GM19239 (cell line): Measurements from ENCODE around the gene TPRN.

Experiments
- DNase-seq: peaks from one replicate; pipeline ENCODE4 v3.0.0; 2011; ENCODE audit warnings: low spot score; ENCODE audit not compliant: insufficient read length
- FAIRE-seq: peaks from 2 replicates; lab custom pipeline; 2011; peaks lifted over from hg19 to GRCh38; lab: Jason Lieb, UNC

TPRN gene

GRCh38 chr9:137213160-137214060 lies 12.9 kb upstream of the TPRN start:
- DNase-seq, result no peak
- FAIRE-seq, result no peak

- FAIRE-seq, result no peak
- DNase-seq, result no peak
These were observed 12.0 kb upstream of the TPRN start for GRCh38 chr9:137212520-137212919.

- FAIRE-seq, result no peak
- no peak for DNase-seq
These were observed 11.0 kb upstream of the TPRN start for GRCh38 chr9:137211532-137211931.

- FAIRE-seq (no peak), DNase-seq (no peak)
These were observed 6.1 kb upstream of the TPRN start for GRCh38 chr9:137206602-137207001.

GRCh38 chr9:137205126-137206069 lies 4.9 kb upstream of the TPRN start, which contains the start of the genes NDOR1 and TMEM203:
TSS of gene NDOR1 (plus strand) at chr9:137205700. CDS start at chr9:137205778, 78 bp downstream.
TSS of gene TMEM203 (minus strand) at chr9:137205648. CDS start at chr9:137205414, 234 bp downstream.
- peak; percentile 98 for DNase-seq
- peak; percentile 89 for FAIRE-seq

GRCh38 chr9:137204731-137205125 lies 4.2 kb upstream of the TPRN start:
- DNase-seq (no peak), FAIRE-seq (no peak)

- FAIRE-seq, result no peak
- DNase-seq, result no peak
These were observed 2.4 kb upstream of the TPRN start for GRCh38 chr9:137202966-137203365.

GRCh38 chr9:137201205-137201868 lies 796 bp upstream of the TPRN start:
- FAIRE-seq, result peak; percentile 11

GRCh38 chr9:137199411-137200121 lies 975 bp downstream of the TPRN start:
- no peak for FAIRE-seq

More at GRCh38 chr9:137201205-137201868, 796 bp upstream of the TPRN start:
- DNase-seq, result no peak

GRCh38 chr9:137198902-137199283 lies 1.6 kb downstream of the TPRN start:
- no peak for DNase-seq
- no peak for FAIRE-seq

More at GRCh38 chr9:137199411-137200121, 975 bp downstream of the TPRN start:
- DNase-seq, result no peak

GRCh38 chr9:137198051-137198901 lies 2.3 kb downstream of the TPRN start:
- FAIRE-seq, result no peak
- DNase-seq, result no peak

- DNase-seq (no peak), FAIRE-seq (no peak)
These were observed 4.9 kb downstream of the TPRN start for GRCh38 chr9:137195525-137196220.

GRCh38 chr9:137194909-137195308 lies 5.6 kb downstream of the TPRN start:
- FAIRE-seq, result no peak

GRCh38 chr9:137194388-137194787 lies 6.2 kb downstream of the TPRN start:
- FAIRE-seq (no peak), DNase-seq (no peak)

More at GRCh38 chr9:137194909-137195308, 5.6 kb downstream of the TPRN start:
- no peak for DNase-seq

GRCh38 chr9:137193771-137194170 lies 6.8 kb downstream of the TPRN start:
- FAIRE-seq, result no peak
- no peak for DNase-seq

GRCh38 chr9:137192859-137193258 lies 7.7 kb downstream of the TPRN start:
- no peak for FAIRE-seq
- DNase-seq, result no peak

- no peak for FAIRE-seq
- DNase-seq, result no peak
These were observed 8.1 kb downstream of the TPRN start for GRCh38 chr9:137192448-137192780.
